OCI-LY7 (cell line): Measurements from ENCODE around the gene KRT35.

Experiments used
- CTCF ChIP-seq: fragments of 200-600 bp; sonication (generic); conservative IDR thresholded peaks from 2 replicates; pipeline ENCODE4 v1.5.1; 2014; ENCODE audit warnings: mild to moderate bottlenecking, antibody characterized with exemption, low read length, moderate library complexity, mixed read lengths
- EZH2phosphoT487 ChIP-seq: fragments of 200-600 bp; sonication (generic); IDR thresholded peaks from 2 replicates; pipeline ENCODE4 v1.6.1; 2018; ENCODE audit warnings: low read depth, borderline replicate concordance, mild to moderate bottlenecking, mixed run types, antibody characterized with exemption, low read length, moderate library complexity, mixed read lengths

GRCh38 chr17:41478237-41478636, 2.7 kb downstream of the KRT35 start:
- TF ChIP-seq CTCF (no peak), EZH2phosphoT487 (no peak)
